Measurements from ENCODE around the gene SGCA. TPM values are rescaled to one million over a fixed set of nuclear protein-coding genes. Genes with fewer than 3 reads are reported as not detected.

Gene SGCA
- total and polyA plus RNA-seq, 2 of the 13 experiments (the other 11 are each of a cell fraction or from before 2014, with no cell fraction given) = not detected

DNA sequence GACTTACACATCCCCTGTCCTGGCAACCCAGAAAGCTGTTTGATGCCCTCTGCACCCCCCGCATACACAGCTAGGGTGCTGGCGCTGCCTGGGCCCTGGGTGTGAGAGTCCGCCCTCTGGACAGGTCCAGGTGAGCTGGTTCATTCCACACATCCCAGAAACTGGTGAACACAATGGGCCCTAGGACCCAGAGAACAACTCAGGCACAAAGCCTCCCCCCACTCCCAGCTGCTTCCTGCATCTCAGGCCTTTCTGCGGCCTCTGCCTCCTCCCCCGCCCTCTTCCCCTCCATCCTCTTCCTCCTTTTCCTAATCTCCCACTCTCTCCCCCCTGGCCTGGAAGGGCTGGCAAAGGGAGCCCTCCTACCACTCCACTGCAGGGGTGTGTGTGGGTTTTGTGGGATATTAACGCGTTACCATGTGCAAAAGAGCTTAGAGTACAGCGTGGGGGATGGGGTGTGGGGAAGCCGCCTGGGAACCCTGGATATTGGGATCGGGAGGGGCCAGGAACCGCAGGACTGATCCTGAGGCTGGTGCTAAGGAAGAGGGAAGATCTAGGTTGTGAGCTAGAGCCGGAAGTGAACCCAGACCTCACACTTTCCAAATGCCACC lies 13.8 kb upstream of the SGCA start (continued):
- peak; percentile 78; the same call in 1 of the 2 replicates for TF ChIP-seq ZBTB20 (CRISPR knock-in tag; IDR thresholded peaks at IDR 0.05; ENCODE audit: borderline replicate concordance, low read depth)
- TF ChIP-seq TEAD2 (CRISPR knock-in tag; IDR thresholded peaks at IDR 0.05) = no peak
- TF ChIP-seq MYC (CRISPR knock-in tag; IDR thresholded peaks at IDR 0.05; ENCODE audit: borderline replicate concordance) = peak; percentile 63; the same call in 1 of the 2 replicates
- peak; percentile 79 for TF ChIP-seq GATAD1 (CRISPR knock-in tag; IDR thresholded peaks at IDR 0.05)
- peak; percentile 68; the same call in 1 of the 2 replicates for TF ChIP-seq KMT2A (CRISPR knock-in tag; IDR thresholded peaks at IDR 0.05)
- TF ChIP-seq HOXA3 (CRISPR knock-in tag; IDR thresholded peaks at IDR 0.05) = peak; percentile 63; the same call in 1 of the 2 replicates
- TF ChIP-seq ZMYM4 (CRISPR knock-in tag; IDR thresholded peaks at IDR 0.05) = peak; percentile 91
- no peak for TF ChIP-seq ZNF235 (CRISPR knock-in tag; IDR thresholded peaks at IDR 0.05; ENCODE audit: borderline replicate concordance)
- TF ChIP-seq ARNTL (CRISPR knock-in tag; IDR thresholded peaks at IDR 0.05) = peak; percentile 67
- peak; percentile 47; the same call in 1 of the 2 replicates for TF ChIP-seq MED1 (CRISPR knock-in tag; IDR thresholded peaks at IDR 0.05)
- TF ChIP-seq HIVEP1 (CRISPR knock-in tag; IDR thresholded peaks at IDR 0.05) = 0 out of 2 replicates have a peak, but pooled peaks have one; percentile 60
- TF ChIP-seq ZNF564 (CRISPR knock-in tag; IDR thresholded peaks at IDR 0.05) = no peak
- peak; percentile 85; the same call in 1 of the 2 replicates for TF ChIP-seq ZNF331 (CRISPR knock-in tag; IDR thresholded peaks at IDR 0.05)
- TF ChIP-seq KLF6 (CRISPR knock-in tag; IDR thresholded peaks at IDR 0.05) = peak; percentile 62; the same call in 1 of the 2 replicates
- TF ChIP-seq STAT5B (CRISPR knock-in tag; IDR thresholded peaks at IDR 0.05) = 0 out of 2 replicates have a peak, but pooled peaks have one; percentile 49
- TF ChIP-seq ZNF329 (CRISPR knock-in tag; IDR thresholded peaks at IDR 0.05; ENCODE audit: low read depth) = no peak
- TF ChIP-seq, protein P1, sequence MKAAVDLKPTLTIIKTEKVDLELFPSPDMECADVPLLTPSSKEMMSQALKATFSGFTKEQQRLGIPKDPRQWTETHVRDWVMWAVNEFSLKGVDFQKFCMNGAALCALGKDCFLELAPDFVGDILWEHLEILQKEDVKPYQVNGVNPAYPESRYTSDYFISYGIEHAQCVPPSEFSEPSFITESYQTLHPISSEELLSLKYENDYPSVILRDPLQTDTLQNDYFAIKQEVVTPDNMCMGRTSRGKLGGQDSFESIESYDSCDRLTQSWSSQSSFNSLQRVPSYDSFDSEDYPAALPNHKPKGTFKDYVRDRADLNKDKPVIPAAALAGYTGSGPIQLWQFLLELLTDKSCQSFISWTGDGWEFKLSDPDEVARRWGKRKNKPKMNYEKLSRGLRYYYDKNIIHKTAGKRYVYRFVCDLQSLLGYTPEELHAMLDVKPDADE (CRISPR knock-in tag; IDR thresholded peaks at IDR 0.05) = no peak
- peak; percentile 72 for TF ChIP-seq RCOR2 (CRISPR knock-in tag; IDR thresholded peaks at IDR 0.05)
- no peak for TF ChIP-seq NFIC (IDR thresholded peaks at IDR 0.05; ENCODE audit: low read length)
- TF ChIP-seq ZNF326 (CRISPR knock-in tag; IDR thresholded peaks at IDR 0.05; ENCODE audit: borderline replicate concordance) = no peak
- TF ChIP-seq, protein P2, sequence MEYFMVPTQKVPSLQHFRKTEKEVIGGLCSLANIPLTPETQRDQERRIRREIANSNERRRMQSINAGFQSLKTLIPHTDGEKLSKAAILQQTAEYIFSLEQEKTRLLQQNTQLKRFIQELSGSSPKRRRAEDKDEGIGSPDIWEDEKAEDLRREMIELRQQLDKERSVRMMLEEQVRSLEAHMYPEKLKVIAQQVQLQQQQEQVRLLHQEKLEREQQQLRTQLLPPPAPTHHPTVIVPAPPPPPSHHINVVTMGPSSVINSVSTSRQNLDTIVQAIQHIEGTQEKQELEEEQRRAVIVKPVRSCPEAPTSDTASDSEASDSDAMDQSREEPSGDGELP (IDR thresholded peaks at IDR 0.05; ENCODE audit: borderline replicate concordance, low read depth) = peak; percentile 98
- TF ChIP-seq KDM6A (CRISPR knock-in tag; IDR thresholded peaks at IDR 0.05; ENCODE audit: low read depth) = no peak
- TF ChIP-seq HNF4G (IDR thresholded peaks at IDR 0.05; ENCODE audit: borderline replicate concordance, low read depth, low read length) = peak; percentile 9; the same call in 1 of the 2 replicates
- no peak; the same call in 1 of the 2 replicates for TF ChIP-seq HNF4G (CRISPR knock-in tag; IDR thresholded peaks at IDR 0.05; ENCODE audit: borderline replicate concordance, low read depth)
- TF ChIP-seq ZNF577 (CRISPR knock-in tag; IDR thresholded peaks at IDR 0.05; ENCODE audit: borderline replicate concordance, low read depth) = no peak
- peak; percentile 57; the same call in 1 of the 2 replicates for TF ChIP-seq POLR2G (IDR thresholded peaks at IDR 0.05; ENCODE audit: low read depth, low read length)
- TF ChIP-seq BORCS8-MEF2B (CRISPR knock-in tag; IDR thresholded peaks at IDR 0.05) = peak; percentile 58; the same call in 1 of the 2 replicates
- peak; percentile 47; the same call in 1 of the 2 replicates for TF ChIP-seq FOXK1 (CRISPR knock-in tag; IDR thresholded peaks at IDR 0.05; ENCODE audit: borderline replicate concordance, low read depth)
- no peak for TF ChIP-seq TCF7 (IDR thresholded peaks at IDR 0.05; ENCODE audit: low read depth)
- peak; percentile 38; the same call in 1 of the 2 replicates for TF ChIP-seq MEIS1 (CRISPR knock-in tag; IDR thresholded peaks at IDR 0.05; ENCODE audit: borderline replicate concordance)
- TF ChIP-seq, protein P3, sequence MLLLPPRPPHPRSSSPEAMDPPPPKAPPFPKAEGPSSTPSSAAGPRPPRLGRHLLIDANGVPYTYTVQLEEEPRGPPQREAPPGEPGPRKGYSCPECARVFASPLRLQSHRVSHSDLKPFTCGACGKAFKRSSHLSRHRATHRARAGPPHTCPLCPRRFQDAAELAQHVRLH (CRISPR knock-in tag; IDR thresholded peaks at IDR 0.05; ENCODE audit: borderline replicate concordance, low read depth) = peak; percentile 81
